Breast epithelium (tissue), 3 donors: ENCODE measurements around the gene AAMP.

Source experiments
- CTCF ChIP-seq, 3 donors: fragments of 450-650 bp; IDR thresholded peaks; one replicate each; pipeline ENCODE4 v1.5.1; 2016 to 2017; ENCODE audit warnings: antibody characterized with exemption in 3 of 3, mild to moderate bottlenecking in 3 of 3, moderate library complexity in 3 of 3
- POLR2A ChIP-seq: fragments of 450-650 bp; IDR thresholded peaks from one replicate; pipeline ENCODE4 v1.6.1; 2016; ENCODE audit warnings: antibody characterized with exemption, mild to moderate bottlenecking, moderate library complexity
- POLR2AphosphoS5 ChIP-seq, 3 donors: sonication (generic); formaldehyde crosslinking; IDR thresholded peaks; one replicate each; pipeline ENCODE4 v1.6.1; 2017; ENCODE audit warnings: antibody characterized with exemption in 3 of 3

GRCh38 chr2:218284106-218284811, 14.3 kb upstream of the AAMP start:
- TF ChIP-seq CTCF (IDR thresholded peaks at IDR 0.05): no peak
- no peak for TF ChIP-seq POLR2A
- TF ChIP-seq POLR2AphosphoS5 (IDR thresholded peaks at IDR 0.05): peak in 1 of 3 donors; percentile 14
